H9 (cell line): Measurements from ENCODE around the gene RELA. TPM values are rescaled to one million over a fixed set of nuclear protein-coding genes. Genes with fewer than 3 reads are reported as not detected.

ENCODE experiments used
- DNase-seq: peaks from one replicate; pipeline ENCODE4 v3.0.0-alpha.2; 2017
- H2AFZ ChIP-seq: one replicate; pipeline ENCODE4 v1.6.1; 2013; ENCODE audit warnings: mild to moderate bottlenecking, low read length, control low read depth, moderate library complexity
- H2AK5ac ChIP-seq: 2 replicates; pipeline ENCODE4 v1.6.1; 2013; ENCODE audit warnings: low read length, control low read depth, mixed read lengths; ENCODE audit not compliant: insufficient read length
- H2BK120ac ChIP-seq: one replicate; pipeline ENCODE4 v1.6.1; 2013; ENCODE audit warnings: low read depth, mild to moderate bottlenecking, low read length, control low read depth, inconsistent platforms; ENCODE audit not compliant: poor library complexity, severe bottlenecking
- H2BK12ac ChIP-seq: 2 replicates; pipeline ENCODE4 v1.6.1; 2013; ENCODE audit warnings: low read length, control low read depth, mixed read lengths, low read depth; ENCODE audit not compliant: insufficient read length
- H2BK15ac ChIP-seq: 2 replicates; pipeline ENCODE4 v1.6.1; 2013; ENCODE audit warnings: low read depth, low read length, control low read depth
- H2BK20ac ChIP-seq: one replicate; pipeline ENCODE4 v1.6.1; 2013; ENCODE audit warnings: low read depth, mild to moderate bottlenecking, low read length, control low read depth, inconsistent platforms; ENCODE audit not compliant: poor library complexity, severe bottlenecking
- H2BK5ac ChIP-seq: 2 replicates; pipeline ENCODE4 v1.6.1; 2013; ENCODE audit warnings: low read length, control low read depth, mixed read lengths; ENCODE audit not compliant: insufficient read length
- H3K14ac ChIP-seq: 2 replicates; pipeline ENCODE4 v1.6.1; 2013; ENCODE audit warnings: low read length, control low read depth; ENCODE audit not compliant: insufficient read depth
- H3K18ac ChIP-seq: 2 replicates; pipeline ENCODE4 v1.6.1; 2013; ENCODE audit warnings: low read depth, mild to moderate bottlenecking, mixed read lengths, low read length, control low read depth; ENCODE audit not compliant: insufficient read length
- H3K23ac ChIP-seq: 2 replicates; pipeline ENCODE4 v1.6.1; 2013; ENCODE audit warnings: low read length, control low read depth, mixed read lengths, low read depth; ENCODE audit not compliant: insufficient read length
- H3K23me2 ChIP-seq: 2 replicates; pipeline ENCODE4 v1.6.1; 2013; ENCODE audit warnings: low read depth, mild to moderate bottlenecking, mixed read lengths, low read length, control low read depth; ENCODE audit not compliant: insufficient read length, poor library complexity, severe bottlenecking
- H3K27ac ChIP-seq: 2 replicates; pipeline ENCODE4 v1.5.1; 2013; ENCODE audit warnings: low read length, control low read depth, mixed read lengths, low read depth; ENCODE audit not compliant: insufficient read length
- H3K27me3 ChIP-seq: 2 replicates; pipeline ENCODE4 v1.6.1; 2013; ENCODE audit warnings: low read length, control low read depth, inconsistent platforms; ENCODE audit not compliant: insufficient read depth
- H3K4ac ChIP-seq: 2 replicates; pipeline ENCODE4 v1.6.1; 2013; ENCODE audit warnings: low read depth, mild to moderate bottlenecking, control low read depth, inconsistent platforms, low read length, moderate library complexity
- H3K4me1 ChIP-seq: 2 replicates; pipeline ENCODE4 v1.6.1; 2013; ENCODE audit warnings: low read length, control low read depth, inconsistent platforms; ENCODE audit not compliant: insufficient read depth
- H3K4me2 ChIP-seq: 2 replicates; pipeline ENCODE4 v1.6.1; 2013; ENCODE audit warnings: low read length, control low read depth, mixed read lengths; ENCODE audit not compliant: insufficient read length, insufficient read depth
- H3K56ac ChIP-seq: 2 replicates; pipeline ENCODE4 v1.6.1; 2013; ENCODE audit warnings: low read depth, mild to moderate bottlenecking, mixed read lengths, low read length, control low read depth; ENCODE audit not compliant: insufficient read length
- H3K79me1 ChIP-seq: 2 replicates; pipeline ENCODE4 v1.6.1; 2013; ENCODE audit warnings: low read depth, mild to moderate bottlenecking, moderate library complexity, low read length, control low read depth, inconsistent platforms; ENCODE audit not compliant: insufficient read depth, poor library complexity, severe bottlenecking
- H3K79me2 ChIP-seq: 2 replicates; pipeline ENCODE4 v1.6.1; 2013; ENCODE audit warnings: low read length, control low read depth, inconsistent platforms; ENCODE audit not compliant: insufficient read depth
- H3K9ac ChIP-seq: 2 replicates; pipeline ENCODE4 v1.6.1; 2013; ENCODE audit warnings: low read length, control low read depth, mixed read lengths; ENCODE audit not compliant: insufficient read length; ENCODE audit errors: extremely low read depth
- H3K9me3 ChIP-seq: one replicate; pipeline ENCODE4 v1.6.1; 2013; ENCODE audit warnings: low read depth, low read length, inconsistent platforms; ENCODE audit not compliant: control insufficient read depth
- H3T11ph ChIP-seq: one replicate; pipeline ENCODE4 v1.6.1; 2013; ENCODE audit warnings: mild to moderate bottlenecking, low read length, control low read depth, inconsistent platforms
- H4K20me1 ChIP-seq: one replicate; pipeline ENCODE4 v1.6.1; 2013; ENCODE audit not compliant: control insufficient read depth, insufficient read length, insufficient read depth
- H4K5ac ChIP-seq: 2 replicates; pipeline ENCODE4 v1.6.1; 2013; ENCODE audit warnings: low read depth, mild to moderate bottlenecking, mixed read lengths, low read length, control low read depth; ENCODE audit not compliant: insufficient read length
- H4K8ac ChIP-seq: replicated peaks from 2 replicates; pipeline ENCODE4 v1.6.1; 2013; ENCODE audit warnings: low read length, control low read depth, mixed read lengths, low read depth; ENCODE audit not compliant: insufficient read length
- H4K91ac ChIP-seq: 2 replicates; pipeline ENCODE4 v1.6.1; 2013; ENCODE audit warnings: low read depth, mild to moderate bottlenecking, moderate library complexity, mixed read lengths, low read length, control low read depth; ENCODE audit not compliant: insufficient read length
- H3K27ac Mint-ChIP-seq, 3 experiments: 2 replicates in 2 of 3; 3 replicates in 1 of 3; pipeline ENCODE4 v1.8.0; 2020 to 2021; ENCODE audit warnings: mixed read lengths in 3 of 3, mild to moderate bottlenecking in 1 of 3, moderate library complexity in 1 of 3
- H3K27me3 Mint-ChIP-seq: 2 replicates; pipeline ENCODE4 v1.8.0; 2021; ENCODE audit warnings: low read depth, mild to moderate bottlenecking, moderate library complexity, mixed read lengths
- H3K36me3 Mint-ChIP-seq, 3 experiments: 2 replicates in 2 of 3; 3 replicates in 1 of 3; pipeline ENCODE4 v1.8.0; 2020 to 2021; ENCODE audit warnings: low read depth in 3 of 3, mixed read lengths in 3 of 3; ENCODE audit not compliant: insufficient read depth in 1 of 3
- H3K4me1 Mint-ChIP-seq, 2 experiments: 2 replicates each; pipeline ENCODE4 v1.8.0; 2020; ENCODE audit warnings: mixed read lengths in 2 of 2
- H3K4me3 Mint-ChIP-seq, 2 experiments: 2 replicates in 1 of 2; 3 replicates in 1 of 2; pipeline ENCODE4 v1.8.0; 2020 to 2021; ENCODE audit warnings: mild to moderate bottlenecking in 2 of 2, mixed read lengths in 2 of 2, moderate library complexity in 1 of 2
- H3K9me3 Mint-ChIP-seq, 2 experiments: 2 replicates in 1 of 2; 3 replicates in 1 of 2; pipeline ENCODE4 v1.8.0; 2020; ENCODE audit warnings: mild to moderate bottlenecking in 2 of 2, mixed read lengths in 2 of 2, moderate library complexity in 1 of 2
- CTCF ChIP-seq: fragments of 200-600 bp; sonication (generic); conservative IDR thresholded peaks from 3 replicates; pipeline ENCODE4 v1.8.0; 2021; ENCODE audit warnings: antibody characterized with exemption, mild to moderate bottlenecking
- WGBS: extraction: QIAGEN DNeasy Blood & Tissue Kit; methylation state at CpG from one replicate; pipeline ENCODE4 v1.1.7; 2013; ENCODE audit warnings: missing lambda C conversion rate, low lambda C conversion rate, mixed read lengths; ENCODE audit not compliant: insufficient read length; ENCODE audit errors: extremely low coverage; 5-methylcytosine and 5-hydroxymethylcytosine counted together
- total RNA-seq: library from RNA; stranded (reverse); gene quantifications from 2 replicates; pipeline ENCODE4 v1.2.1, GENCODE V29; 2021

Gene RELA
- total RNA-seq, 1 experiment from 2014 or later: 48.8 TPM

GRCh38 chr11:65609229-65609628 lies 53.5 kb downstream of the RELA start:
- no peak overlapping the region for H2AK5ac ChIP-seq
- no peak overlapping the region for H3K27ac ChIP-seq
- no peak overlapping the region for H3K4me2 ChIP-seq
- WGBS: no CpG with 5 or more reads among the region's 3 CpGs
- H3K23ac ChIP-seq: no peak overlapping the region
- no peak overlapping the region for H4K91ac ChIP-seq
- no peak overlapping the region for H3K27ac Mint-ChIP-seq
- H3K23me2 ChIP-seq: peaks cover 13% of the 10 kb centered on the region
- H3K79me1 ChIP-seq: peaks cover 3% of the 10 kb centered on the region
- peaks cover 16 to 33% of the 10 kb centered on the region in 2 experiments for H3K4me1 Mint-ChIP-seq
- no peak overlapping the region for H3K56ac ChIP-seq
- no peak overlapping the region for H2BK12ac ChIP-seq
- no peaks in the 10 kb centered on the region; the same call in 1 of the 2 replicates for H3K4me1 ChIP-seq
- H3T11ph ChIP-seq: no peak overlapping the region
- no peak overlapping the region for H3K4me3 Mint-ChIP-seq
- no peaks in the 10 kb centered on the region; the same call in 1 of the 2 replicates for H3K79me2 ChIP-seq
- no peak overlapping the region for H3K14ac ChIP-seq
- no peaks in the 10 kb centered on the region for H3K9me3 ChIP-seq
- H2AFZ ChIP-seq: no peak overlapping the region
- H3K27me3 ChIP-seq: no peaks in the 10 kb centered on the region
- H3K9ac ChIP-seq: no peak overlapping the region
- no peak overlapping the region for H2BK15ac ChIP-seq
- H2BK20ac ChIP-seq: no peak overlapping the region
- H3K9me3 Mint-ChIP-seq: no peaks in the 10 kb centered on the region
- no peak overlapping the region for H2BK5ac ChIP-seq
- TF ChIP-seq CTCF: no peak
- no peak overlapping the region for H3K4ac ChIP-seq
- no peak for DNase-seq
- no peaks in the 10 kb centered on the region for H4K20me1 ChIP-seq
- H3K27me3 Mint-ChIP-seq: no peaks in the 10 kb centered on the region; the same call in 1 of the 2 replicates
- no peak overlapping the region for H2BK120ac ChIP-seq
- no peak overlapping the region for H3K18ac ChIP-seq
- H4K8ac ChIP-seq: no peak overlapping the region
- no peak overlapping the region for H4K5ac ChIP-seq
- H3K36me3 Mint-ChIP-seq: peaks cover 10 to 50% (median 49%) of the 10 kb centered on the region in 3 experiments; a peak in 6 of 7 replicates
